ENCODE measurements around the gene ACSBG1. TPM values are rescaled to one million over a fixed set of nuclear protein-coding genes. Genes with fewer than 3 reads are reported as not detected.
"Not testable (repeated sequence)": the region's sequence is repeated elsewhere in the genome, so short reads cannot be mapped to it uniquely, and the experiment has no call there.

ACSBG1 gene
- total RNA-seq, 1 donor from 2014 or later: not detected

DNA sequence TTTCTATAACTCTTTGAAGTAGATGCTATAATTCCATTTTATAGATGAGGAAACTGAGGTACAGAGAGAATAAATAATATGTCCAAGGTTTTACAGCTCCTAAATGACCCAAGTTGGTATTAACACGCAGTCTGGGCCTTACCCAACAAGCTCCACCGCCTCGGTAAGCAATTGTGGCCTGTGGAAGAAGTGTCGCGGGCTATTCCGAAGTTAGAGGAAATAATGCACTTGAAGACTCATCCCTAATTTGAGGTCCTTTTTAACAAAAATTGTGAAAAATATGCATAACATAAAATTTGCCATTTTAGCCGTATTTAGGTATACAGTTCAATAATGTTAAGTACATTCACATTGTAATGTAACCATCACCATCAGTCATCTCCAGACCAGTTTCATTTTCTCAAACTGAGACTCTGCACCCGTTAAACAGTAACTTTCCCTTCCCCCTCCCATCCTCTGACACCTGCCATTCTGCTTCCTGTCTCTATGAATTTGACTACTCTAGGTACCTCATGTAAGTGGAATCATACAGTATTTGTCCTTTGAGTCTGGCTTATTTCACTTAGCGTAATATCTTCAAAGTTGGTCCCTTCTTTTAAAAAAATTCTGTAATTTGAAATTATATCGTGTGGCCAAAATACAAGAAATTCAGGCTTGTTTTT is 67.0 kb downstream of the ACSBG1 start:
- ATAC-seq: peak; percentile 32

DNA sequence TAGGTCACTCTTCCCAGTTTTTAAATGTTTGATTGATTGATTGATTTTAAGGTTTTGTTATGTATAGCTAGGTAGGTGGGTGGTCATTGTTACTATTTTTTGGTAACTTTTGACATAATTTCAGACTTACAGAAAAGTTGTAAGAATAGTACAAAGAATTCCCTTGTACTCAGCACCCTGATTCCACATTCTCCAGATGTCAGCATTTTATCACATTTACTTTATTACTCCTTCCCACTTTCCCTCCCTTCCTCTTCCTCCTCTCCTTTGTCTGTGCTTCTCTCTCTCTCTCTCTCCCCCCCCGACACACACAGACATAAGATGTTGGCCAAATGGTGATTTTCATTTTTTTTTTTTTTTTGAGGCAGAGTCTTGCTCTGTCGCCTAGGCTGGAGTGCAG is 70.4 kb downstream of the ACSBG1 start:
- ATAC-seq: no peak

DNA sequence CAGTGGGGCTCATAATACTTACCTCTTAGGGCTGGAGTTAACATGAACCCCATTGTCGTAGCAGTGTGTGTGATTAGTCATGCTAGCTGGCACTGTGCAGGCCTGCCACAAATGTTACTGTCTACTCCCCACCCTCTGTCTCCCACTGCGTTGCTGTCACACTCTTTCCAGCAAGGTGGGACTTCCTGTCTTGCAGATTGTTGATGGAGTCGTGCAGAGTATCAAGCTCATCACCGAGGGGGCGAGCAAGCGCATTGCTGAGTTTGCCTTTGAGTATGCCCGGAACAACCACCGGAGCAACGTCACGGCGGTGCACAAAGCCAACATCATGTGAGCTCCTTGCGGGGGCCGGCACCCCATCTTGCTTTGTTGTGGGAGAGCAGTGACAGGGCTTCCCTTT is 72.3 kb downstream of the ACSBG1 start:
- no peak for ATAC-seq

DNA sequence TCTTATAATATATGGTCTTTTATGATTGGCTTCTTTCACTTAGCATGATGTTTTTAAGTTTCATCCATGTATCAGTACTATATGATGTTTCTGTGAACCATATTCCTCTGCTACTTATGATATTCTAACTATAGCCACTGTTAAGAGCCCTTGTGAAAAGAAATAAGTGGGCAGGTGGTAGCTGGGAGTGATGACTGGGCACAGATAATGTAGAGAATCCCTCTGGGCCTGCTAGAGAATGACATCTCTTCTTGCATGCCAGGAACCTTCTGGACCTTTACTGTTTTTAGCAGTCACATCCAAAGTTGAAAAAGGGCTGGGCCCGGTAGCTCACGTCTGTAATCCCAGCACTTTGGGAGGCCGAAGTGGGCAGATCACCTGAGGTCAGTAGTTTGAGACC is 75.0 kb downstream of the ACSBG1 start:
- ATAC-seq: no peak

DNA sequence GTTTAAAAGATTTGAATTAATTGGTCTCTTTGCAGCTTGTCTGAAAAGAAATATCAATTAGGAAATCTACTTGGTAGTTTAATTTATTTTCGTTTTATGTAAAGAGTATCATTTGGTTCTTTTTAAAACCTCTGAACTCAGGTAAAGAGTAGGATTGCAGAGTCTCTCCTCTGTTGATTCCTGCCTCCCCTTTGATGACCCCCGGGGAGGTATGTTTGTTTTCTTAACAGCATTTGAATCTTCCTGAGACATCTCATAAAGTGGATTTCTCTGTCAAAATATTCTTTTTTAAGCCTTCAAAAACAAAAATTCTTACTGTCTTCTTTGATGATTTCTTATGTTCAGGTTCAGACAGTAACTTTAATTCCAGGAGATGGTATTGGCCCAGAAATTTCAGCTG is 77.2 kb downstream of the ACSBG1 start:
- no peak for ATAC-seq

DNA sequence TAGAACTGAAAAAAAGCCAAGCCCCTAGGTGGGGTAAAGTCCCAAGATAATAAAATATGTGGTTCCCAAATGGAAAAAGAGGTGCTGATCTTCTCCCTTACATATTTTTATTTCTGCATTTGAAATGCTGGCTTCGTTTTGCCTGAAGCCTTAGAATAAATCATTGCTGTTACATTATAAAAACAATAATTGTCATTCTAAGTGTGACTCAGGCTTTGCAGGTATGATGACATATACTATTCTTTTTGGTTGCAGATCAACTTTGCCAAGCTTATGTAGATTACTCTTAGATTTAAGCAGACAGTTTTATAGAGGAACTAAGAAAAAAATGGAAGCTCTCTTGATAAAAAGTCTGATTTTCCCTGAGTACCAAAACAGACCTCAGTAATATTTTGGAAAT is 77.7 kb downstream of the ACSBG1 start:
- peak; percentile 85 for ATAC-seq

DNA sequence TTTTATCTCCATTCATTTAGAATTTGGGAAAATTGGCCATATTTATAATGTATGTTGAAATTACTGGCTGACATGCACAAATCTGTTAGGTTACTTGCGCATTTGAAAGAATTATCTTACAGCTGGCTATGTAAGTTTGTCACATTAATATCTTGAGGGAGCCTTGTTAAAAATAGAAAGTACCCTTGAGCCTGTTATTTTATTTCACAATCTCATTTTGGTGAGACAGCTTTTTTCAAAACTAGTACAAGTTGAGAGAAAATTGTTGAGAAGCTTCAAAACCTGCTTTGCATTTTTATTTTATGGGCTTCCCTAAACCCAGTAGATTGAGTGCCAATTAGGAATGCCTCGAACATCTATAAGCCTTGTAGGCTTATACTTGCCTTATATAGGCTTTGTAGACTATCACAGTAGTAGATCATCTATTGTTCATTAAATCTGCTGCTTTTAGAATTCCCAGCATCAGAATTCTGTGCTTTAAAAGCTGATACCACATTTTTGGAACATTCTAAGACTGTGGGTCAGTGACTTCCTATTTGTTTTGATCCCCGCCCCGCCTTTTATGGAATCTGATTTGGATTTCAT is 78.9 kb downstream of the ACSBG1 start:
- ATAC-seq: no peak

DNA sequence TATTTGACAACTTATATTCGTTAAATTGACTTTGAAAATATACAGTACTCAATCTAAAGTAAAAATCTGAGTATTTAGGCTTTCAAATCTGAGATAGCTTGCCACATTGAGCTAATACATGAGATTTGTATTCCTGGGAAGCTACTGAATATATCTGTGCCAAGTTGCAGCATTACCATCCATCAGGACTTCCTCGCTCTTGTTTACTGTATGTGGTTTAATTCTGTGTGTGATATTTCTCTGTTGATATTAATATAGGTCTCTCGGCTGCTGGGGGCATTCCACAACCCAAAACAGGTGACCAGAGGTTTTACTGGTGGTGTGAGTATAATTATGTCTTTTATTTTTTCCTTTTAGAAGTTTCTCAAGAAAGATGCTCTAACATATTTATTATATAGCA is 79.4 kb downstream of the ACSBG1 start:
- no peak for ATAC-seq

DNA sequence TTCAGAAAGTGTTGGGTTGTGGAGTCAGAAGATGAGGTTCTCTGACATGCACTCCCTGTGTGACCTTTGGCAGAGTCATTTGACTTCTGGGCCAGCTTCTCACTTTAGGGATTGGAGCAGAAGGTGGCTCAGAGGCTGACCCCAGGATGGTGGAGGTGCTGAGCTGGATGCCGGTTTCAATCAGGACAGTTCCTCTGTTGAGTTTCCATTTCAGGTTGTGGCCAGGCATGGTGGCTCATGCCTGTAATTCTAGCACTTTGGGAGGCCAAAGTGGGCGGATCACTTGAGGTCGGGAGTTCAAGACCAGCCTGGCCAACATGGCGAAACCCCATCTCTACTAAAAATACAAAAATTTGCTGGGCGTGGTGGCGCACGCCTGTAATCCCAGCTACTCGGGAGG is 83.3 kb downstream of the ACSBG1 start:
- ATAC-seq: not testable (repeated sequence)

DNA sequence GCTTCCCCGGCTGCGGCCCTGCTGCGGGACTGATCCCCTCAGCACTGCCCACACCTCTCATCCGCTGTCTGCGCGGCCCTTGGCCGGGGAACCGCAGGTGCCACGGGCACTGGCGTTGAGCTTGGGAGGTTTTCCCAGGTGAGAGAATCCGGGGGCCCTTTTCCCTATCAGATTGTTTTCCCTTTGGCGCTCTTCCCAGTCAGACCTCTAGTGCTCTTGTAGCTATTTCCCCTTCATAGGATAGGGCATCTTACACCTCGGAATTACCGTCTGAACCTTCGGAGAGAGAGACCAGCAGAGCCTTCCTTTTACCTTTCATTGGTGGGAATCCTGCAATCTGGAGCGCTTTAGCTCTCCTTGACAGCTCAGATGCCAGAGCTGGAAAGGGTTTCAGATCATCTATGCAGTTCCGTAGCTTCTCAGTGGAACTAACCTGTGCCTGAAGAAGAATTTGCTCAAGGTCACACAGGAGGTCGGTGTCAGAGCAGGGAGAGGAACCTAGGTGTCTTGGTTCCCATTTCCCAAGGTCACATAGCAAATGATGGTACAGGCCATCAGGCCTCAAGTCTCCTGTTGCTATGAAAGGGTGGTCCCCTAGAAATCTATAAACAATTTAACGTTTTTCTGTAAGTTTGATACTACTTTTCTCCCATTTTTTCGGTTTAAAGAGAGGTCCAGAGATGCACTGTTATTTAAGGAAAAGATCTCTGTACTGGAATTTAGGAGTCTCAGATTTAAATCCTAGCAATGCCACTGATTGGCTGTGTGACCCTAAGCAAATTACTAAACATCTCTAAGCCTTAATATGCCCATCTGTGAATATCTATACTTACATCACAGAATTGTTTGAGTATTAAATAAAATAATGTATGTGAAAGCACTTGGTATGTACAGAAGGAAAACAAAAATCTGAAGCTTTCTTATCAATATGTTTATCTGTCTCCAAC is 84.3 kb downstream of the ACSBG1 start:
- ATAC-seq: no peak

DNA sequence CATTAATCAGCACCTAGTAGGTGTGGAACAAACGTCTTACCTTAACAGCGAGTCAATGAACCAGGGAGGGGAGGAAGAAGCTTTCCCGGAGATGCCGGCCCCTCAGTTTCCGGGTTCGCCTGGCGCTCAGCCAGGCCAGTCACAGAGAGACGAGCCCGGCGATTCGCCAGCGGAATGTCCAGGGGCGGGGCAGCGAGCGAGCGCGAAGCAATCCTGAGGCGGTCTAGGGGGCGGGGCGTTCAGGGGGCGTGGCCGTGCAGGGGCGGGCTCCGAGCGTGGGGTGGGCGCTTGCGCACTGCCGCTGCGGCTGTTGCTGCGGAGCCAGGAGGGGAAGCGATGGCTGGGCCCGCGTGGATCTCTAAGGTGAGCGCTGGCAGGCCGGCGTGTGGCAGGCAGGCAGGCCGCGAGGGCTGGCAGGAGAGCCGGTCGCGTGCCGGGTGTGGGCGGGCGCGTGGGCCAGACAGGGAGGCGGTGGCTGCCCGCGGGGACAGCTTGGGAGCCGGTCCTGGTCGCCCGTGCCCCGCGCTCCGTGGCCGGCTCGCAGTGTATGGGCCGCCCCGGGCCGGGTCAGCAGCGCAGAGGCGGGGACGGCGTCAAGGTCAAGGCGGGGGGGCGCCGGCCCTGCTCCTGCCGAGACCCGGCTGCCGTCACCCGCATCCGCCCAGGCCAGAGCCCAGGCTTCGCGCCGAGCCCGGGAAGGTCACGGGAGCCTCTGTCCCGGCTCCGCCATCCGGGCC is 85.1 kb downstream of the ACSBG1 start, which contains the start of gene IDH3A:
Gene IDH3A (plus strand): TSS at position 295 of the 737 bp plus-strand sequence. CDS start 42 bp downstream, at position 337.
- ATAC-seq: peak; percentile 97

DNA sequence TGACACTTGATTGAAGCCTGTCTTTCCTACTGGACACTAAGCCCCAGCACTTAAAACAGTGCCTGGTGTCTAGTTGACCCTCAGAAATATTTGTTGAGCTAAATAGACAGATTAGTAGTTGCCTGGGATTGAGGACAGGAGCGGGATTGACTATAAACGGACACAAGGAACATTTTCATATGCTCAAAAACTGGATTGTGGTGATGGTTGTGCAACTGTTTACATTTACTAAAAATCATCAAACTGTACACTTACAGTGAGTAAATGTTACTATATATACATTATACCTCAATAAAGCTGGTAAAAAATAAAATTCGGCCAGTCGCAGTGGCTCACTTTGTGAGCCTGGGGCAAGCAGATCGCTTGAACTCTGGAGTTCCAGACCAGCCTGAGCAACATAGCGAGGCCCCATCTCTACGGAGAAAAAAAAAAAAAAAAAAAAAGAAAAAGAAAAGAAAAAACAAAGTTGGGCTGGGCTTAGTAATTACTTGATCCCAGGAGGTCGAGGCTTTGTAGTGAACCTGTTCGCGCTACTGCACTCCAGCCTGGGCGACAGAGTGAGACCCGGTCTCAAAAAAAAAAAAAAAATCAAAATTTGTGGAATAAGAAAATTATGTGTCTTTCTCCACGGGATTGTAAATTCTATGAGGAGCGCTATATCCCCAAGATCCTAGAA is 85.8 kb downstream of the ACSBG1 start:
- no peak for ATAC-seq

DNA sequence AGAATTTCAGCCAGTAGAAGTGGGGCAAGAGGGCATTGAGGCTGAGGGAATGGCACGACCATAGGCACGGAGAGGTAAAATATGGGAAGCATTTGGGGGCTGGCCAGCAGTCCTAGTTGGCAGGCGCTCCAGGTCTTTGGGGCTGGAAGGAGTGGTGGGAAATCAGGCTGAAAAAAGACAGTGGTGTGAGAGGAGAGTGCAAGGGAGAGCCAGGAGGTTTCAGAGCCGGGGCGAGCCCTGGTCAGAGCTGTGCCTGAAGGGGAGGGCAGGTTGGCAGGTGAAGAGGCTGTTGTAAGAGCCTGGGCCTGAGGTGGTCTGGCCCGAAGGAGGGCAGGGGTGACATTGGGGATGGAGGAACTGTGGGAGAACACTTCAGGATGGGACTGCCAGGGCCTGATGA is 86.8 kb downstream of the ACSBG1 start:
- no peak for ATAC-seq

DNA sequence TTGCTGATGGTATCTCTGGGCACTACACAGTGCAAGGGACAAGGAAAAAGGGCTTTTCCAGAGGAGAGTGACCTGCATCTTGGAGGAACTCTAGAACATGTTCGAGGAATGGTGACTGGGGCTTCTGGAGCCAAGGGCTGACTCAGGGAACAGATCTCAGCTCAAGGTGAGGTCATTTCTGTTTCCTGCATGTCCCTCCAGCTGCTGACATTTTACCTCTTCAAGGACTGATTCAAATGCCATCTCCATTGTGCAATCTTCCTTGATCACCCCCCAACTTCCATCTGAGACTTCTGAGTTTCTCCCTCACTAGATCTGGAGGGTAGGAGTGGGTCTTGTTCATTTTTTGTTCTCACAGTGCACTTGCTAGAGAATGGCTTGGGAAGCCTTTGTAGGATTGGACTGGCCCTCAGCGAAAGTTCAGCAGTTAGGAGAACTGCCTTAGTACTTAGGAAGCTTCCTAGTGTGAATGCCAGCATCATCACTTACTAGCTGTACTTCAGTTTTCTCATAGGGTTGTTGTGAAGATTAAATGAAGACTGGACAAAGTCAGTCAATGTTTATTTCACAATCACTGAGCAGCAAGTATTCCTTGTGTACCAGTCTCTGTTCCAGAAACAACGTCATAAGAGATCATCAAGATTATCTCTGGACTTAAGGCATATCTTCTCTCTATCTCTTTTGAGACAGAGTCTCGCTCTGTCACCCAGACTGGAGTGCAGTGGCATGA is 87.8 kb downstream of the ACSBG1 start:
- peak; percentile 4 for ATAC-seq

DNA sequence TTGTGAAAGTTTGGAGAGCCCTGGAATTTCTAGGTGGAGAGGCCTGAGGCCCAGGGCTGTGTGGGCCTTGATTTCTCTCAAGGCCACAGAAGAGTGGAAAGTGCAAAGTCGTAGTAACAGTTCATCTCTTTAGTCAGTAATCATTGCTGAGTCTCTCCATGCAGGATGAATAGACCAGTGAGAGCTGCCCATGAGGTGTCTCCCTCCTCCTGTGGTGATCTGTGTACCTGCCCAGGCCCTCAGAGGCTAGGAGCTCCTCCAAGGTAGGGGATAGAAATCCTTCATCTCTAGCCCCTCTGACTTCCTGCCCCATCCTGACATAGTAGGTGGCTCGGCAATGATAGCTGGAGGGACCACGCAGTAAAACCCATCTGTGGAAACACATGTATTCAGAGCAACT is 92.0 kb downstream of the ACSBG1 start:
- no peak for ATAC-seq

DNA sequence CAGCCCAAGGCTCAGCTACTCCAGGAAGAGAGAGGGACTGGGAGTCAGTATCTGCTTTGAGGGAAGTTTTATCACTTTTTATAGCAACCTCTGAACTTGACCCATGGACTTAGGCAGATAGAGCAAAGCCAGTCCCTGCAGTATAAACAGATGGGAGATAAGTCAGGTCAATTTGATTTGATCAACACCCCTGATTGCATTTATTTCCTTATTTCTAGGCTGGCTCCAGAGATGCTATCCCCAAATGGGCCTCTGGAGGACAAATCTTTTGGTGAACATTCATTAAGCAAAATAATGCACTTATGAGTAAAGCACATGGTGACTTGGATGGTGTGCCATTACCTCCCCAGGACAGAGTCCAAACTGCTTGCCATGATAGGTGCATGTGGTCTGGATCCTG is 94.1 kb downstream of the ACSBG1 start:
- no peak for ATAC-seq

DNA sequence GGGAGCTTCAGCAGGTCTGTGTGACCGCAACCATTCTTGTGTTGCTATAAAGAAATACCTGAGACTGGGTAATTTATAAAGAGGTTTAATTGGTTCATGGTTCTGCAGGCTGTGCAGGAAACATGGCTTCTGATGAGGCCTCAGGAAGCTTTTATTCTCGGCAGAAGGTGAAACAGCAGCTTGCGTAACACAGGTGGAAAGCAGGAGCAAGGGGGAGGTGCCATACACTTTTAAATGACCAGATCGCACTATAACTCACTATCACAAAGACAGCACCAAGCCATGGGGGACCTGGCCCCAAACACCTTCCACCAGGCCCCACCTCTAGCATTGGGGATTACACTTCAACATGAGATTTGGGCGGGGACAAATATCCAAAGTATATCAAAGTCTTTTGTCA is 94.8 kb downstream of the ACSBG1 start:
- ATAC-seq: no peak

DNA sequence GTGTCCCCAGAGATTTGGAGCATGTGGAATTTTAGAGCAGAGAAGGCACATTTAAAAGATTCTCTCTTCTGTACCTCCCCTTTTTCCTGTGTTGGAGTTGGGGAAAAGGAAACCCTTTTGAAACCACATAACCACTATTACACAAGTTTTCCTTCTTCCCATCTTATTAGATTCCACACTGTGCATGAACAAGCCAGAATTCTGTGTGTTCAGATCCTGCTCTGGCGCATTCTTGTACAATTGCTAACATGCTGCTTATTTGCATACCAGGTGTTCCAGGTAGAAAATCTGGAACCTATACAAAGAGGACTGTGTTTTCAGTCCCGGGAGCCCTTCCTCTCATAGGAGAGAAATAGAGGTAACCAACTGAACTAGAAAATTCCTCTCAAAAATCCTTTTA is 100.6 kb downstream of the ACSBG1 start:
- ATAC-seq: peak; percentile 87

DNA sequence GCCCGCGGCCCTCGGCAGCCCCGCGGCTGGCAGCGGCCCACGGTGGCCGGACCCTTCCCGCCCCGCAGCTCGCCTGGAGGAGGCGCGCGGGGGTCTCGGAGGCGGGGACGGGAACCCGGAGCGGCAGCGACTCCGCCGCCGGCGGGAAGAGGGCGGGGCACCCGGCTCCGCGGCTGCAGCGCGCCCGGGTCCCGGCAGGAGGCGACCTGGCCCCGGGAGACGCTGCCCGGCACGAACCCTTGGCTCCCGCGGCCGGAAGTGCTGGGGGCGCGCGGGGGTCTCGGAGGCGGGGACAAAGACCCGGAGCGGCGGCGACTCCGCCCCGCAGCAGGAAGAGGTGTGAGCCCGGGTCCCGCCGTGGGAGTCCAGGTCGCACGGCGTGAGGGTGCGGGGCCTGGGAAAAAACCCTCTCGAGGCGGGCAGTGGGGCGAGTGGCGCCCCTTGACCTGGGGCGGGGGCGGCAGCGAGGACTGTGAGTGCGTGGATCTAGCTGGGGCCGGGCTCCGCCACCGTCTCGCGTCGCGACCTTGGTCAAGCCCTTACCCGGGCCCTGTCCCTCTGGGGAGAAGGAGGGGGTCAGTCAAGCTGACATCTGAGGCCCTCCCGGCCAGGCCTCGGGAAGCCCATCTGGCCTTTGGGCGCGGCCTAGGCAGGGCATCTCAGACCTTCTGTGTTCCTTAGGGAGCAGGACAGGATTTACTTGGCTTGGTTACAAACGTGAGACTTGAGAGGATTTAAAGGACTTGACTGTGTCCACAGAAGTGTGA is 102.9 kb downstream of the ACSBG1 start, which contains the start of gene CIB2:
Gene CIB2 (minus strand): TSS at position 151 of the 767 bp plus-strand sequence. CDS start 230 bp downstream, outside the sequence.
- ATAC-seq: peak; percentile 68

All from esophagus mucosa (tissue), 1 donor.